ENCODE measurements around the gene TMEM253.

The TMEM253 gene

DNA sequence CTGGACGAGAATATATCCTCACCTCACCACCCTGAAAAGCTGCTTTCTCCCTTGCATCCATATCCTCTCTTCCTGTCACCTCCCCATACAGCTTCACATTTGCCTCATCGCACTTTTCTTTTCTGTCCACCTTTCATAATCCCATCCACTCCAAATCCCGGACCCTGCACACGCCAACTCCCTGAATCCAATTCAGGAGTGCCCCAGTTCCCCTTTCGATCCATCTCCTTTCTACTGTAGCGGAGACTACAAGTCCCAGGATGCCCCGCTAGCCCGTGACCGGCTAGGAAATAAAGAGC lies 2.5 kb downstream of the TMEM253 start:
- Histone ChIP-seq H3K9me3 (ENCODE audit: low read depth, low read length) (no peaks in the 10 kb centered on the region), H3K4me3 (peak overlapping the region; percentile 86), H3K27ac (peak overlapping the region; percentile 95; the same call in 1 of the 2 replicates), H3K36me3 (ENCODE audit: insufficient read depth, low read length) (no peaks in the 10 kb centered on the region), H3K9ac (ENCODE audit: insufficient read length) (peak overlapping the region; percentile 94)
- no peak for TF ChIP-seq FOXP2 (optimal IDR thresholded peaks at IDR 0.05; ENCODE audit: control extremely low read depth, extremely low read length, insufficient read depth)
- no peak for TF ChIP-seq POLR2AphosphoS5 (IDR thresholded peaks at IDR 0.05; ENCODE audit: borderline replicate concordance, low read depth, low read length)
- TF ChIP-seq EZH2 (IDR thresholded peaks at IDR 0.05): no peak
- no peak for DNase-seq (ENCODE audit: low read depth, low spot score)

DNA sequence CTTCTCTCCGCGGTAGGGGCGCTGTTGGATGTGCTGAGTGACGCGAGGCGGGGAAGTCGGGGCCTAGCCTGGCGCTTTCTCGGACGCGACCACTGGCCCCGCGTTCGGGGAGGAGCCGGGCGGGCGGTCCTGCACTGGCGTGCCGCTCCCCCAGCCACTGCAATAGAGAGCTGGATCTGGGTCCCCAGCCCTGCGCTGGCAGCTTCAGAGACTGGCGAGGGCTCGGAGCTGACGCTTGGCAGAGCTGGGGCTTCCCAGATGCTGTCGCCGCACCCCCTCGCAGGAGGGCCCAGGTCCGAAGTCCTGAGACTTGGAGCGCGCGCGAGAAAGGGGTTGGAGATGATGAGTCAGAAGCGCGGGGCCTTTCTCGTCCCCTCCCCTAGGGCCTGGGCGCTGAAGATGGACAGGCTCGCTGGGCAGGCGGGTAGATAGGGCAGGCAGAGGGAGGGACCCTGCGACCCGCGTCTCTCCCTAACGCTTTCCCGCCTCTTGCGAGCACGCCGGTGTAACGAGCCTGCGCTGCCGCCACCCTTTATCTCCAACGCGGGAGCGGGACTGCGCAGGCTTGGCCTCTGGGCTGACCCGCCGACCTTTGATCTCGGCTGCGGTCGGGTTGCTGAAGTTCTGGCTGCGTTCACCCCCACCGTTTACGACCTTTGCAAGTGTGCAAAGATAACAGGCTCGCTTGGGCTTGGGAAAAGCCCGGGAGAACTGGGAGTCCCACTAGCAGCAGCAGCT lies 3.0 kb downstream of the TMEM253 start:
- peak overlapping the region; percentile 86 for H3K4me3 ChIP-seq
- DNase-seq (ENCODE audit: low read depth, low spot score): peak; percentile 77
- H3K36me3 ChIP-seq (ENCODE audit: insufficient read depth, low read length): no peaks in the 10 kb centered on the region
- peak overlapping the region; percentile 95 for H3K27ac ChIP-seq
- TF ChIP-seq EZH2 (IDR thresholded peaks at IDR 0.05): no peak
- TF ChIP-seq FOXP2 (optimal IDR thresholded peaks at IDR 0.05; ENCODE audit: control extremely low read depth, extremely low read length, insufficient read depth): peak; percentile 87
- peak; percentile 84 for TF ChIP-seq POLR2AphosphoS5 (IDR thresholded peaks at IDR 0.05; ENCODE audit: borderline replicate concordance, low read depth, low read length)
- H3K9ac ChIP-seq (ENCODE audit: insufficient read length): peak overlapping the region; percentile 94
- H3K9me3 ChIP-seq (ENCODE audit: low read depth, low read length): no peaks in the 10 kb centered on the region

DNA sequence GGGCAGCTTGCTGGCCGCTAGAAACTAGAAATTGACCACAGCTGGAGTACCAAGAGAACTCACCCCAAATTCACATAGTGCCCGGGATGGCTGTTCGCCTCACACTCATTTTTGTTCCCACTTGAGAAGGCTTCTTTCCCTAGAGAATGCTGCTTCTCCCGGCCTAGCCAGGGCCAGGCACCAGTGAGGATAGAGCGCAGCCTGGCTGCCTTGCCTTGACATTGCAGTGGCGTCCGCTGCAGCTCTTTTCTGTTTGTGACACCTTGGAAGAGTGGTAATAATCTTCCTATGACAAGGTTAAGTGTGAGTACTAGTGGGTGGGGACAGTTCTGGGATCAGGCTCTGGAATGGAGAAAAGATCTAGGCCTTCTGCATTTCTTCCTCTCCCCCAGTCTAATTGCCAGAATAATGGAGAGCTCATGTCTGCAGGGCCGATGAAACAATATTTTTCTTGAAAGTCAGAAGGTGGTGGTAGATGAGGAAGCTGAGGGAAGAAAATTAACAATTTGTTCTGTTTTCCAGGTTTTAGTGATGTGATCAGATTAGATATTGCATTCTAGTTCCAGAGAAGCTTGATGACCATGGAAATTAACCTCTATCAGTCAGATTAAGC lies 3.7 kb downstream of the TMEM253 start:
- H3K27ac ChIP-seq: peak overlapping the region; percentile 95
- no peak for TF ChIP-seq EZH2 (IDR thresholded peaks at IDR 0.05)
- TF ChIP-seq FOXP2 (optimal IDR thresholded peaks at IDR 0.05; ENCODE audit: control extremely low read depth, extremely low read length, insufficient read depth): no peak
- TF ChIP-seq POLR2AphosphoS5 (IDR thresholded peaks at IDR 0.05; ENCODE audit: borderline replicate concordance, low read depth, low read length): no peak
- H3K36me3 ChIP-seq (ENCODE audit: insufficient read depth, low read length): no peaks in the 10 kb centered on the region
- H3K4me3 ChIP-seq: peak overlapping the region; percentile 86
- H3K9ac ChIP-seq (ENCODE audit: insufficient read length): peak overlapping the region; percentile 94
- DNase-seq (ENCODE audit: low read depth, low spot score): peak; percentile 47
- H3K9me3 ChIP-seq (ENCODE audit: low read depth, low read length): no peaks in the 10 kb centered on the region

DNA sequence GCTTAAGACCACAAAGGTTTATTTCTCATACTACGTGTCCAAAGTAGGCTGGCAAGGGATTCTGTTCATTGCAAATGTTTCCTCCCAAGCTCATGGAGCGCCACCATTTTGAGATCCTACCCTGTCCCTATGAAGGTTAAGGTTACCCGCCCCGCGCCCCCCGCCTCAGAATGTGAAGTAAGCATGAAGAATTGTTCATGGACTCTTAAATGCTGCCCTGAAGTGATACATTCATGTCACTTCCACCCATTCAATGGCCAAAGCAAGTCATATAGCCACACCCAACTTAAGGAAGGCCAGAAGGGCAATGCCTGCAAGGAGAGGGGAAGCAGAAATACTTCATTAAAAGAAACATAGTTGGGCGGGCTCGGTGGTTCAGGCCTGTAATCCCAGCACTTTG lies 4.2 kb downstream of the TMEM253 start:
- H3K9me3 ChIP-seq (ENCODE audit: low read depth, low read length): no peaks in the 10 kb centered on the region
- no peak for TF ChIP-seq EZH2 (IDR thresholded peaks at IDR 0.05)
- TF ChIP-seq FOXP2 (optimal IDR thresholded peaks at IDR 0.05; ENCODE audit: control extremely low read depth, extremely low read length, insufficient read depth): no peak
- TF ChIP-seq POLR2AphosphoS5 (IDR thresholded peaks at IDR 0.05; ENCODE audit: borderline replicate concordance, low read depth, low read length): no peak
- peak overlapping the region; percentile 94 for H3K9ac ChIP-seq (ENCODE audit: insufficient read length)
- peak overlapping the region; percentile 86 for H3K4me3 ChIP-seq
- peak overlapping the region; percentile 95 for H3K27ac ChIP-seq
- H3K36me3 ChIP-seq (ENCODE audit: insufficient read depth, low read length): no peaks in the 10 kb centered on the region
- no peak for DNase-seq (ENCODE audit: low read depth, low spot score)

DNA sequence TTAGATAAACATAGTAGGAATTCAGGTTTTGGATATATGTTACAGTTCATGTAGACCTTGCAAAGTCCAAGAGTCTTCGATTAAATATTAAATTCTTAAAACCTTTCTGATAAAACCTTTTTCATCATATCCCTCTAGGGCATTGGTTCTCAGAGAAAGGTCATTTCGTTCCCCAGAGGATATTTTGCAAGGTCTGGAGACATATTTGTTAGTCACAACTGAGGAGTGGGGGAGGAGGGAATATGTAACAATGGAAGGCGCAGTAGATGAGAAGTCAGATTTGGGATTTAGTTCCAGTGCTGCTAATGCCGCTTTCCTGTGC lies 5.3 kb downstream of the TMEM253 start:
- H3K27ac ChIP-seq: peak overlapping the region; percentile 72
- no peak for TF ChIP-seq EZH2 (IDR thresholded peaks at IDR 0.05)
- no peak for TF ChIP-seq POLR2AphosphoS5 (IDR thresholded peaks at IDR 0.05; ENCODE audit: borderline replicate concordance, low read depth, low read length)
- TF ChIP-seq FOXP2 (optimal IDR thresholded peaks at IDR 0.05; ENCODE audit: control extremely low read depth, extremely low read length, insufficient read depth): no peak
- no peak overlapping the region; the same call in 1 of the 2 replicates for H3K4me3 ChIP-seq
- H3K36me3 ChIP-seq (ENCODE audit: insufficient read depth, low read length): no peaks in the 10 kb centered on the region
- peak overlapping the region; percentile 54 for H3K9ac ChIP-seq (ENCODE audit: insufficient read length)
- no peaks in the 10 kb centered on the region for H3K9me3 ChIP-seq (ENCODE audit: low read depth, low read length)
- DNase-seq (ENCODE audit: low read depth, low spot score): no peak

DNA sequence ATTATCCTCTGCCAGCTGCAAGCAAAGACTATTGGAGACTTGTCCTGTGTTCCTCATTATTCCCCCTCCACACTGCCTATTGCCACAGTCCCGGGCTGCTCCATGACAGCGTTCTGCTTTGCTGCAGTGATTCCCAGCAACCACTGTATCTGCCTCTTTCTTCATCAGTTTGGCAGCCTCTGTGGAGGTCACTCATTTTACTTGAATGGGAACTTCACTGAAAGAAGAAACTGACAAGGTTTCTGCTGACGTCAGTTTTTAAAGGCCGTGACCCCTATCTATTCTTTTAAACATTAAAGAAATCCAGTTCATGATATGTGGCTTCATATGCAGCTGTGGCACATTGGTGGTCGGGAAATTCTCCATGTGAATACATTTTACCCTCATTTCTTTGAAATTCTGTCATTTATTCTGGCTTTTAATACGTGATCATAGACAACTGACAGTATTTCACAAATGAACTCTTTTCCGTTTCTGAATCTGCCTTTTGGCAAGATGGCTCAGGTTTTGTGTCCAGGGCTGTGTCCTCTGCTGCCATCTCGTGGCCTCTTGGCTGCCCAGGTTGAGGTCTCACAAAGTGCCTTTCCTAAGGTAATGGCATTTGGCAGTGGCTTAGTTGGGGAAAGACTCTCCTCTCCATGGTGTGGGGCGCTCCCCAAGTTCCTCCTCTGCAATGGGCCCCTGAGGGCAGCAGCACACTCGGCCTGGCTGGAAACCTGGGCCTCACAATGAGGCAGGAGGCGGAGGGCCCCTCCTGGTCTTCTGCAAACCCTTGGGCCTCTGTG lies 5.8 kb downstream of the TMEM253 start:
- no peak for TF ChIP-seq EZH2 (IDR thresholded peaks at IDR 0.05)
- TF ChIP-seq POLR2AphosphoS5 (IDR thresholded peaks at IDR 0.05; ENCODE audit: borderline replicate concordance, low read depth, low read length): no peak
- no peak for TF ChIP-seq FOXP2 (optimal IDR thresholded peaks at IDR 0.05; ENCODE audit: control extremely low read depth, extremely low read length, insufficient read depth)
- H3K9me3 ChIP-seq (ENCODE audit: low read depth, low read length): no peaks in the 10 kb centered on the region
- DNase-seq (ENCODE audit: low read depth, low spot score): peak; percentile 56
- peak overlapping the region; percentile 49 for H3K4me3 ChIP-seq
- no peaks in the 10 kb centered on the region for H3K36me3 ChIP-seq (ENCODE audit: insufficient read depth, low read length)
- peak overlapping the region; percentile 66 for H3K9ac ChIP-seq (ENCODE audit: insufficient read length)
- H3K27ac ChIP-seq: peak overlapping the region; percentile 72

DNA sequence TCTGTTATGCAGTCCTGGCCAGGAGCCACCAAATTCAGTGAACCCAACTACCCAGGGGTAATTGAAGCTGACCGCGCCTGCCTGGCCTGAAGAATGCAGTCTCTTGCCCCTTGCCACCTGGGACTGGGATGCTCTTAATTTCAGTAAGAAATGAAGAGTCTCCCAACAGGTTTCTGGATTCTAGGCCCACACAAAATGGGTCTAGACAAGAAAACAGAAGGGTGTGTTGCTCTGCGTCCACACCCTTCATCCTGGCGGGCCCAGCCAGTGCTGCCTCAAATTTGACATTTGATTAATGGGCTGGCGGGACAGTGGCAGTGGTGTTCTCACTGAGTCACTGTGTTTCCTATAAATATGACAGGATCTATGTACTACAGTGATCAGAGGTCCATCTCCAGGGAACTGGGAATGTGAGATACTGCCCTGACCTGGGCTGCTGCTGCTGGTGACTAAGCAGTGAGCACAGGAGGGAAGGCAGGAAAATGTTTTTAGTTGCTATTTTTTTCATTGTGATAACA lies 6.5 kb downstream of the TMEM253 start:
- Histone ChIP-seq H3K9ac (ENCODE audit: insufficient read length) (no peak overlapping the region), H3K9me3 (ENCODE audit: low read depth, low read length) (no peaks in the 10 kb centered on the region), H3K27ac (no peak overlapping the region), H3K4me3 (no peak overlapping the region), H3K36me3 (ENCODE audit: insufficient read depth, low read length) (no peaks in the 10 kb centered on the region)
- TF ChIP-seq POLR2AphosphoS5 (IDR thresholded peaks at IDR 0.05; ENCODE audit: borderline replicate concordance, low read depth, low read length) (no peak), FOXP2 (optimal IDR thresholded peaks at IDR 0.05; ENCODE audit: control extremely low read depth, extremely low read length, insufficient read depth) (no peak), EZH2 (IDR thresholded peaks at IDR 0.05) (no peak)
- DNase-seq (ENCODE audit: low read depth, low spot score): no peak

DNA sequence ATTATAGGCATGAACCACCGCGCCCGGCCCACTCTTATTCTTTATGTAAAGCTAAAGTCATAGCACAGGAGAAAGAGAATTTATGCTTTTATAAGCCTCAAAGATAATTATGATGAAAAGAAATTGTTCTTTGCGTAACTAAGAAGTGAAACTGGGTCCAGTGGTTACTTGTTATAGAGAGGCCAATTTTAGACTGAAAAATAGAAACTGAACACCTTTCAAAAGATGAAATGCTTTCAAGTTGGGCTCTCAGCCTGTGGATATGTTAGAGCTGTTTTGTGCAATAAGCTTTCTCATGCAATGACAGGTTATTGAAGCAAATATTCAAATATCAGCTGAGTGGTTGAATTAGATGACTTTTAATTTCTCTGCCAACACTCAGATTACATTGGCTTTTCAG lies 7.9 kb downstream of the TMEM253 start:
- H3K9me3 ChIP-seq (ENCODE audit: low read depth, low read length): no peaks in the 10 kb centered on the region
- no peak overlapping the region for H3K9ac ChIP-seq (ENCODE audit: insufficient read length)
- DNase-seq (ENCODE audit: low read depth, low spot score): no peak
- H3K4me3 ChIP-seq: no peak overlapping the region
- no peak overlapping the region for H3K27ac ChIP-seq
- no peaks in the 10 kb centered on the region for H3K36me3 ChIP-seq (ENCODE audit: insufficient read depth, low read length)
- TF ChIP-seq EZH2 (IDR thresholded peaks at IDR 0.05) (no peak), POLR2AphosphoS5 (IDR thresholded peaks at IDR 0.05; ENCODE audit: borderline replicate concordance, low read depth, low read length) (no peak), FOXP2 (optimal IDR thresholded peaks at IDR 0.05; ENCODE audit: control extremely low read depth, extremely low read length, insufficient read depth) (no peak)

All from SK-N-MC (cell line).